Neural cell (in vitro differentiated cells): ENCODE measurements around the gene TBC1D16. TPM values are rescaled to one million over a fixed set of nuclear protein-coding genes. Genes with fewer than 3 reads are reported as not detected.

Experiments
- H2AFZ ChIP-seq: fragments of 200-600, 300-800 bp; sonication (generic), shearing (Covaris generic); 2 replicates; pipeline ENCODE4 v1.6.0; 2014; ENCODE audit warnings: low read depth, mild to moderate bottlenecking, antibody characterized with exemption, low read length, moderate library complexity
- H3F3A ChIP-seq: fragments of 200-600 bp; shearing (Covaris generic); 2 replicates; pipeline ENCODE4 v1.6.1; 2016; ENCODE audit warnings: mild to moderate bottlenecking, moderate library complexity, mixed read lengths, antibody characterized with exemption, low read length; ENCODE audit not compliant: insufficient read depth, poor library complexity, severe bottlenecking
- H3K27ac ChIP-seq: fragments of 200-600, 300-800 bp; sonication (generic), shearing (Covaris generic); 2 replicates; pipeline ENCODE4 v1.5.1; 2014; ENCODE audit warnings: mild to moderate bottlenecking, low read length, moderate library complexity
- H3K27me3 ChIP-seq: fragments of 300-800, 200-600 bp; sonication (generic), shearing (Covaris generic); 2 replicates; pipeline ENCODE4 v1.6.0; 2014; ENCODE audit warnings: mild to moderate bottlenecking, low read depth, low read length, moderate library complexity; ENCODE audit not compliant: insufficient read depth
- H3K36me3 ChIP-seq: fragments of 300-800, 200-600 bp; sonication (generic), shearing (Covaris generic); 2 replicates; pipeline ENCODE4 v1.5.1; 2014; ENCODE audit warnings: mild to moderate bottlenecking, antibody characterized with exemption, low read length, moderate library complexity; ENCODE audit not compliant: insufficient read depth
- H3K4me2 ChIP-seq: fragments of 300-800, 200-600 bp; sonication (generic), shearing (Covaris generic); 2 replicates; pipeline ENCODE4 v1.6.0; 2014; ENCODE audit warnings: mild to moderate bottlenecking, low read length
- H3K4me3 ChIP-seq: fragments of 300-800, 200-600 bp; sonication (generic), shearing (Covaris generic); 2 replicates; pipeline ENCODE4 v1.5.1; 2014; ENCODE audit warnings: mild to moderate bottlenecking, low read length, moderate library complexity
- H3K79me2 ChIP-seq: fragments of 200-600 bp; shearing (Covaris generic); replicated peaks from 2 replicates; pipeline ENCODE4 v1.6.0; 2014; ENCODE audit warnings: mild to moderate bottlenecking, low read length, moderate library complexity; ENCODE audit not compliant: insufficient read depth
- H3K9ac ChIP-seq: fragments of 300-800, 200-600 bp; sonication (generic), shearing (Covaris generic); 2 replicates; pipeline ENCODE4 v1.6.1; 2016; ENCODE audit warnings: mild to moderate bottlenecking, low read length, mixed read lengths
- H3K9me2 ChIP-seq: fragments of 200-600 bp; shearing (Covaris generic); 2 replicates; pipeline ENCODE4 v1.6.1; 2016; ENCODE audit warnings: mild to moderate bottlenecking, low read length, mixed read lengths; ENCODE audit not compliant: insufficient read depth
- H3K9me3 ChIP-seq: fragments of 200-600, 300-800 bp; sonication (generic), shearing (Covaris generic); 2 replicates; pipeline ENCODE4 v1.6.1; 2016; ENCODE audit warnings: mild to moderate bottlenecking, mixed run types, low read length, moderate library complexity, mixed read lengths
- H4K20me1 ChIP-seq: fragments of 200-600 bp; shearing (Covaris generic); 2 replicates; pipeline ENCODE4 v1.6.1; 2016; ENCODE audit warnings: mild to moderate bottlenecking, mixed run types; ENCODE audit not compliant: insufficient read depth
- EP300 ChIP-seq: fragments of 450-650 bp; conservative IDR thresholded peaks from 2 replicates; pipeline ENCODE4 v1.6.1; 2014; ENCODE audit warnings: antibody characterized with exemption, mild to moderate bottlenecking, moderate library complexity; ENCODE audit not compliant: poor library complexity, severe bottlenecking
- EZH2 ChIP-seq: fragments of 200-600, 300-800 bp; shearing (Covaris generic), sonication (generic); IDR thresholded peaks from 2 replicates; pipeline ENCODE4 v1.6.1; 2014; ENCODE audit warnings: antibody characterized with exemption, low read length, borderline replicate concordance, mild to moderate bottlenecking; ENCODE audit not compliant: insufficient read depth, poor library complexity, severe bottlenecking
- MXI1 ChIP-seq: fragments of 450-650 bp; conservative IDR thresholded peaks from 2 replicates; pipeline ENCODE4 v1.6.1; 2014; ENCODE audit warnings: antibody characterized with exemption, mild to moderate bottlenecking; ENCODE audit not compliant: poor library complexity, severe bottlenecking
- POLR2AphosphoS5 ChIP-seq: IDR thresholded peaks from 2 replicates; pipeline ENCODE4 v1.6.1; 2012
- RAD21 ChIP-seq: fragments of 450-650 bp; conservative IDR thresholded peaks from 2 replicates; pipeline ENCODE4 v1.6.1; 2014; ENCODE audit warnings: antibody characterized with exemption, mild to moderate bottlenecking, moderate library complexity
- SMC3 ChIP-seq: fragments of 450-650 bp; conservative IDR thresholded peaks from 2 replicates; pipeline ENCODE4 v1.6.1; 2014; ENCODE audit warnings: antibody characterized with exemption, mild to moderate bottlenecking, moderate library complexity; ENCODE audit not compliant: poor library complexity
- TAF1 ChIP-seq: IDR thresholded peaks from 2 replicates; pipeline ENCODE4 v1.6.1; 2012; ENCODE audit warnings: low read depth
- polyA plus RNA-seq: library from polyadenylated mRNA; depleted of rRNA; stranded (reverse); fragments of >200 nt; gene quantifications from 2 replicates; pipeline ENCODE4 v1.2.3, GENCODE V29; 2014
- TF ChIP-seq, protein P1 (sequence below): fragments of 450-650 bp; IDR thresholded peaks from 2 replicates; pipeline ENCODE4 v1.5.1; 2014; ENCODE audit warnings: antibody characterized with exemption, mild to moderate bottlenecking, moderate library complexity; ENCODE audit not compliant: poor library complexity, severe bottlenecking
- TF ChIP-seq, protein P2 (sequence below): IDR thresholded peaks from 2 replicates; pipeline ENCODE4 v1.6.1; 2012; ENCODE audit warnings: borderline replicate concordance

The TBC1D16 gene
- polyA plus RNA-seq, 1 donor from 2014 or later: 19.8 TPM

DNA sequence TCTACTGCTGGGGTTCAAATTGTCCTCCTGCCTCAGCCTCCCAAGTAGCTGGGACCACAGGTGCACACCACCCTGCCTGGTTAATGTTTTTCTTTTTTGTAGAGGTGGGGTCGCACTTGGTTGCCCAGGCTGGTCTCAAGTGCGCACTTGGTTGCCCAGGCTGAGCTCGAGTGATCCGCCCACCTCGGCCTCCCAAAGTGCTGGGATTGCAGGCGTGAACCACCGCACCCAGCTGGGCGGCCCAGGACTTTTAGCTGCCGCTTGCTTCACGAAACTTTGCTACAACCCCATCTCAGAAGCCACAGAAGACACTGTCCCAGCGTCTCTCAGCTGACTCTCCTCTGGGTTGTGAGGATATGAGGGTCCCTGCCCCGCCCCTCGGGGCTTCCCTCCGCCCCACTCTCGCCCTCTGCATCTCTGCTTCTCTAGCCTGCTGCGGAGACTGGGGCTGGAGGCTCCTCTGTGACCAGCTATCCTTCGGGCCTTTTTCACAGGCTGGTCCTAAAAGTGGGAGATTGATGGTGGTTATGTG, 147.6 kb downstream of the TBC1D16 start:
- Histone ChIP-seq H4K20me1 (no peaks in the 10 kb centered on the region), H3K4me2 (no peak overlapping the region), H3F3A (no peaks in the 10 kb centered on the region), H3K4me3 (no peak overlapping the region), H3K9me3 (no peaks in the 10 kb centered on the region), H3K36me3 (no peaks in the 10 kb centered on the region), H3K9me2 (no peaks in the 10 kb centered on the region), H3K79me2 (no peaks in the 10 kb centered on the region), H3K27ac (no peak overlapping the region), H3K27me3 (no peaks in the 10 kb centered on the region), H2AFZ (no peak overlapping the region), H3K9ac (no peak overlapping the region)
- TF ChIP-seq, protein P1, sequence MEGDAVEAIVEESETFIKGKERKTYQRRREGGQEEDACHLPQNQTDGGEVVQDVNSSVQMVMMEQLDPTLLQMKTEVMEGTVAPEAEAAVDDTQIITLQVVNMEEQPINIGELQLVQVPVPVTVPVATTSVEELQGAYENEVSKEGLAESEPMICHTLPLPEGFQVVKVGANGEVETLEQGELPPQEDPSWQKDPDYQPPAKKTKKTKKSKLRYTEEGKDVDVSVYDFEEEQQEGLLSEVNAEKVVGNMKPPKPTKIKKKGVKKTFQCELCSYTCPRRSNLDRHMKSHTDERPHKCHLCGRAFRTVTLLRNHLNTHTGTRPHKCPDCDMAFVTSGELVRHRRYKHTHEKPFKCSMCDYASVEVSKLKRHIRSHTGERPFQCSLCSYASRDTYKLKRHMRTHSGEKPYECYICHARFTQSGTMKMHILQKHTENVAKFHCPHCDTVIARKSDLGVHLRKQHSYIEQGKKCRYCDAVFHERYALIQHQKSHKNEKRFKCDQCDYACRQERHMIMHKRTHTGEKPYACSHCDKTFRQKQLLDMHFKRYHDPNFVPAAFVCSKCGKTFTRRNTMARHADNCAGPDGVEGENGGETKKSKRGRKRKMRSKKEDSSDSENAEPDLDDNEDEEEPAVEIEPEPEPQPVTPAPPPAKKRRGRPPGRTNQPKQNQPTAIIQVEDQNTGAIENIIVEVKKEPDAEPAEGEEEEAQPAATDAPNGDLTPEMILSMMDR: no peak
- TF ChIP-seq TAF1 (no peak), EZH2 (no peak), POLR2AphosphoS5 (no peak), MXI1 (no peak), SMC3 (no peak), RAD21 (no peak), EP300 (no peak)
- TF ChIP-seq, protein P2, sequence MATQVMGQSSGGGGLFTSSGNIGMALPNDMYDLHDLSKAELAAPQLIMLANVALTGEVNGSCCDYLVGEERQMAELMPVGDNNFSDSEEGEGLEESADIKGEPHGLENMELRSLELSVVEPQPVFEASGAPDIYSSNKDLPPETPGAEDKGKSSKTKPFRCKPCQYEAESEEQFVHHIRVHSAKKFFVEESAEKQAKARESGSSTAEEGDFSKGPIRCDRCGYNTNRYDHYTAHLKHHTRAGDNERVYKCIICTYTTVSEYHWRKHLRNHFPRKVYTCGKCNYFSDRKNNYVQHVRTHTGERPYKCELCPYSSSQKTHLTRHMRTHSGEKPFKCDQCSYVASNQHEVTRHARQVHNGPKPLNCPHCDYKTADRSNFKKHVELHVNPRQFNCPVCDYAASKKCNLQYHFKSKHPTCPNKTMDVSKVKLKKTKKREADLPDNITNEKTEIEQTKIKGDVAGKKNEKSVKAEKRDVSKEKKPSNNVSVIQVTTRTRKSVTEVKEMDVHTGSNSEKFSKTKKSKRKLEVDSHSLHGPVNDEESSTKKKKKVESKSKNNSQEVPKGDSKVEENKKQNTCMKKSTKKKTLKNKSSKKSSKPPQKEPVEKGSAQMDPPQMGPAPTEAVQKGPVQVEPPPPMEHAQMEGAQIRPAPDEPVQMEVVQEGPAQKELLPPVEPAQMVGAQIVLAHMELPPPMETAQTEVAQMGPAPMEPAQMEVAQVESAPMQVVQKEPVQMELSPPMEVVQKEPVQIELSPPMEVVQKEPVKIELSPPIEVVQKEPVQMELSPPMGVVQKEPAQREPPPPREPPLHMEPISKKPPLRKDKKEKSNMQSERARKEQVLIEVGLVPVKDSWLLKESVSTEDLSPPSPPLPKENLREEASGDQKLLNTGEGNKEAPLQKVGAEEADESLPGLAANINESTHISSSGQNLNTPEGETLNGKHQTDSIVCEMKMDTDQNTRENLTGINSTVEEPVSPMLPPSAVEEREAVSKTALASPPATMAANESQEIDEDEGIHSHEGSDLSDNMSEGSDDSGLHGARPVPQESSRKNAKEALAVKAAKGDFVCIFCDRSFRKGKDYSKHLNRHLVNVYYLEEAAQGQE: no peak

DNA sequence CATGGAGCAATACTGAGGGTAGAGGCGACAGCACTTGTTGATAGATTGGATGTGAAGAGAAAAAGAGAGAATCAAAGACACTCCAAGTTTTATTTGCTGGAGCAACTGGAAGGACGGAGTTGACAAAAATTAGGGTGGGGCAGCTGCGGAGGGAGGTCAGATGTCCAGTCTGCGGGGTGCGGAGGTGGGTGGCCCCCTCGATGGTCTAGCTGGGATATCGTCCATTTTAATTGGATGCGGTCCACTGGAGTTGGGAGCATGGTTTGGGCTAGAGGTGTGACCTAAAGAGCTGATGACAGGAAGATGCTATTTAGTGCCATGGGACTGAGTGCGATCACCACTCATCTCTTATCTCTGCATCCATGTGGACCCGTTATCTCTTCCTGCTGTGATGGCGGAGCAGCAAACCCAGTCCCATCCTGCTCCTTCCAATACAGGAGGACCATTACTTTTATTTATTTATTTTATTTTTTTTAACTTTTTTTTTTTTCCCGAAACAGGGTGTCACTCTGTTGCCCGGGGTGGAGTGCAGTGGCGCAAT, 148.2 kb downstream of the TBC1D16 start:
- Histone ChIP-seq H3K9me2 (no peaks in the 10 kb centered on the region), H2AFZ (no peak overlapping the region), H3K36me3 (no peaks in the 10 kb centered on the region), H4K20me1 (no peaks in the 10 kb centered on the region), H3K4me2 (no peak overlapping the region), H3K9ac (no peak overlapping the region), H3K27ac (no peak overlapping the region), H3K27me3 (no peaks in the 10 kb centered on the region), H3F3A (no peaks in the 10 kb centered on the region), H3K9me3 (no peaks in the 10 kb centered on the region), H3K79me2 (no peaks in the 10 kb centered on the region), H3K4me3 (no peak overlapping the region)
- TF ChIP-seq TAF1 (no peak), RAD21 (no peak), MXI1 (no peak), EP300 (no peak), SMC3 (no peak), POLR2AphosphoS5 (no peak), EZH2 (no peak)
- TF ChIP-seq, protein P1: no peak
- TF ChIP-seq, protein P2: no peak
